Measurements from ENCODE around the gene SOCS1. TPM values are rescaled to one million over a fixed set of nuclear protein-coding genes. Genes with fewer than 3 reads are reported as not detected.

SOCS1 gene
- total RNA-seq, 1 donor from 2014 or later = 1.5 TPM

DNA sequence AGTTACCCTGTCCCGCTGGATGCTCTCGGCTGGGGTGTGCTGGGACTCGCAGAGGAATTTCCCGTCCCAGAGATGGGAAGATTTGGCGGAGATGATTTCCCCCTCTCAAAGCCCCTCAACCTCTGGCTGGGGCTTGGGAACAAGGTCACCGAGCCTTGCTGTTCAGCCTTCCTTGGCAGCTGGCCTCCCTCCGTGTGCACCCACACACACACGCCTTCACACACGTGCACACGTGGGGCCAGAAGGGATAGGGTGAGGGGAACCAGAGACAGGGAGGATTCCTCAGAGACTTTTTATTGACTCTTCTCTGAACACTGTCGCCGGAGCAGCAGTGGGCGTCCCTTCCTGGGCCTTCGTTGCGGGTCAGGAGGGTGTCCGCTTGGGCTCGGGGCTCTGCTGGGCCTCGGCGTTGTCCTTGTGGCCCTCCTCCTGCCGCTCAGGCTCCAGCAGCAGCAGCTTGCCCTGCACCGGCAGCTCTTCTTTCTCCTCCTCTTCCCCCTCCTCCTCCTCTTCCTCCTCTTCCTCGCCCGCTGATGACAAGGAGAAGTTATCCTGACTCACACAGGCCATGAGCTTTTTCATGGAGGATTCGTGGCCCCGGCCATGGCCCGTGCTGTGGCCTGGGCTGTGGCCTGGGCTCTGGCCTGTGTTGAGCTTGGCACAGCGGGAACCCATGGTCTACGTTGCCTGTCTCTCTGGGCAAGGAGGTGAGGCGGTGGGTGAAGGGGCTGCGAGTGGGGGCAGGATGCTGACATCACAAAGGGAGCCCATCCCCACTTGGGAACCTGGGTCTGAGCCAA, 17.1 kb upstream of the SOCS1 start, which contains the start of gene PRM3:
Gene PRM3 (minus strand): TSS at position 709 of the 800 bp plus-strand sequence. CDS start 34 bp downstream, at position 675.
- no peak for DNase-seq (ENCODE audit: low read depth)
- H3K4me3 ChIP-seq (ENCODE audit: low read depth, low read length) = no peak within 1 kb of the TSS
- no peak for TF ChIP-seq CTCF (conservative IDR thresholded peaks at IDR 0.05; ENCODE audit: low read depth, low read length)

DNA sequence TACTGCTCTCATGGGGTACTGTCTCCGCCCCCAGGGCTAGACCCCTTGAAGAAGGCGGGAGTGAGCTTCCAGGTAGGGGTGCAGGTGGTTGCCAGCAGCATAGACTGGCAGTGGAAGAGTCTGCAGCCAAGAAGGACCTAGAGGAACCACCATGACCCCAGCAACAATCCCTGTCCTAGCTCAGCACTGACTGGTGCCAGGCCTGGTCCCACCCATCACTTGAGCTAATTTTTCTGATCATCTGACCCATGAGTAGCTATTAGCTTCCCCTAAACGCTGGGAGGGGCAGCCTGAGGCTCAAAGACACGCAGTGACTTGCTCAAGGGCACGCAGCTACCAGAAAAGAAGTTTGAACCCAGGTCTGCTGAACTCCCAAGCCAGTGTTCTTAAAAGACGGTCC, 16.5 kb upstream of the SOCS1 start:
- H3K4me3 ChIP-seq (ENCODE audit: low read depth, low read length) = no peak overlapping the region
- TF ChIP-seq CTCF (conservative IDR thresholded peaks at IDR 0.05; ENCODE audit: low read depth, low read length) = no peak
- DNase-seq (ENCODE audit: low read depth) = no peak

- no peak for TF ChIP-seq CTCF (conservative IDR thresholded peaks at IDR 0.05; ENCODE audit: low read depth, low read length)
- no peak for DNase-seq (ENCODE audit: low read depth)
- H3K4me3 ChIP-seq (ENCODE audit: low read depth, low read length) = no peak overlapping the region
Observed at GRCh38 chr16:11271610-11272009, 15.6 kb upstream of the SOCS1 start.

DNA sequence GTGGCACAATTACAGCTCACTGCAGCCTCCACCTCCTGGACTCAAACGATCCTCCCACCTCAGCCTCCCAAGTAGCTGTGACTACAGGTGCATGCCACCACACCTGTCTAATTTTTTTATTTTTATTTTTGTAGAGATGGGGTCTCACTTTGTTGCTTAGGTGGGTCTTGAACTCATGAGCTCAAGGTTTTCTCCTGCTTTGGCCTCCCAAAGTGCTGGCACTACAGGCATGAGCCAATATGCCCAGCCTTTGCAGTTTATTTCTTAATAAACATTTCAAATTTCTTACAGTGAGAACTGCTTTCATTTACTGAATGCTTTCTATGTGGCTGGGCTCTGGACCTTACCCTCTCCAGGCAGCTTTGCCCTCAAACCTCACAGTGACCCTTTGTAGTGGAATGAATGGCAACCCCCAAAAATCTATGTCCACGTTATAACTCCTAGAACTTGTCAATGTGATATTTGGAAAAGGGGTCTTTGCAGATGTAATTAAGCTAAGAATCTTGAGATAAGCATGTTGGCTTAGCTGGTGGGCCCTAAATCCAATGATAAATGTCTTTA, 14.7 kb upstream of the SOCS1 start:
- no peak overlapping the region for H3K4me3 ChIP-seq (ENCODE audit: low read depth, low read length)
- TF ChIP-seq CTCF (conservative IDR thresholded peaks at IDR 0.05; ENCODE audit: low read depth, low read length) = no peak
- no peak for DNase-seq (ENCODE audit: low read depth)

GRCh38 chr16:11268921-11269375, 12.9 kb upstream of the SOCS1 start, which contains the start of gene TNP2:
TNP2 (minus strand) TSS chr16:11269325; CDS start chr16:11269262, 63 bp downstream.
- DNase-seq (ENCODE audit: low read depth) = no peak
- no peak within 1 kb of the TSS for H3K4me3 ChIP-seq (ENCODE audit: low read depth, low read length)
- no peak for TF ChIP-seq CTCF (conservative IDR thresholded peaks at IDR 0.05; ENCODE audit: low read depth, low read length)

- H3K4me3 ChIP-seq (ENCODE audit: low read depth, low read length) = no peak overlapping the region
- no peak for DNase-seq (ENCODE audit: low read depth)
- TF ChIP-seq CTCF (conservative IDR thresholded peaks at IDR 0.05; ENCODE audit: low read depth, low read length) = no peak
Observed at GRCh38 chr16:11265124-11265523, 9.1 kb upstream of the SOCS1 start.

Measured in epithelial cell of proximal tubule (primary cell).